Left renal cortex interstitium (tissue), 4 donors: ENCODE results near the gene STAT5A. TPM values are rescaled to one million over a fixed set of nuclear protein-coding genes. Genes with fewer than 3 reads are reported as not detected.
"Not testable (repeated sequence)": the region's sequence is repeated elsewhere in the genome, so short reads cannot be mapped to it uniquely, and the experiment has no call there.

Experiments used
- DNase-seq, 4 donors: peaks; one replicate each; pipeline ENCODE4 v3.0.0-alpha.2; 2013; ENCODE audit warnings: low read depth in 4 of 4, low spot score in 2 of 4, missing footprints in 1 of 4
- polyA plus RNA-seq, 4 donors: library from polyadenylated mRNA; unstranded; fragments of 120-200 nt; gene quantifications; one replicate each; pipeline ENCODE4 v1.2.1, GENCODE V29; 2013; ENCODE audit not compliant: insufficient read length in 4 of 4

The STAT5A gene
- polyA plus RNA-seq, 4 donors: 5.5 to 8.7 (median 7.4) TPM

- DNase-seq: no peak
Observed at GRCh38 chr17:42283241-42284023, 4.9 kb upstream of the STAT5A start.

DNA sequence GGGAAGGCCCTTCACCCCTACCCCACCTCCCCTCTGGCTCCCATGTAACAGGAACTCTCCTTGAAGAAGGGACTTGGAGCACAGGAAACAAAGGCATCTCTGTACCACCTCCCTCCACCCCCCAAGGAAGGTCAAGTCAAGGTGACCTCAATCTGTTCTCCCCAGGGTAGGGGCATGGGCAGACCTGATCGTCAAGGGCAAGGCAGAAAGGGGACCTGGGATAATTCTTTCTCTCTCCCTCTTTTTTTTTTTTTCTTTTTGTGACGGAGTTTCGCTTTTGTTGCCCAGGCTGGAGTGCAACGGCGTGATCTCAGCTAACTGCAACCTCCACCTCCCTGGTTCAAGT, 4.3 kb upstream of the STAT5A start:
- DNase-seq: no peak

DNA sequence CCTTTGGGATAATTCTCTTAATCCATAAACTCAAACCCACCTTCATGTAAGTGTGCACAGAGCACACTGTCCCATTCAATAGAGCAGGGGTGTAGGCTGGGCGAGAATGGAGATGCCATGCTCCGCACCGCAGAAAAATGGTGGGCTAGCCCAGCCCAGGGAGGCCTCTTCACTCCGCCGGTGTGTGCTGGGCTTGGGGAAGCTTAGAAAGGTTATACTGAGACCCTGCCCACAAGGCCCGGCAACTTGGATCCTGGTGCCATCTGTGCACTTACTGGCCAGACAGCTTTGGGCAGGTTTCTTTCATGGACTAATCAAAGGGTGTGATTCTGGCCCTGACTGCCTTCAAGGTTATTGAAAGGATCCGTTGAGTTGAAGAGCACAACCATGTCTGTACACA, 3.7 kb upstream of the STAT5A start:
- DNase-seq: no peak

- DNase-seq: no peak
Observed at GRCh38 chr17:42285346-42286050, 2.8 kb upstream of the STAT5A start.

DNA sequence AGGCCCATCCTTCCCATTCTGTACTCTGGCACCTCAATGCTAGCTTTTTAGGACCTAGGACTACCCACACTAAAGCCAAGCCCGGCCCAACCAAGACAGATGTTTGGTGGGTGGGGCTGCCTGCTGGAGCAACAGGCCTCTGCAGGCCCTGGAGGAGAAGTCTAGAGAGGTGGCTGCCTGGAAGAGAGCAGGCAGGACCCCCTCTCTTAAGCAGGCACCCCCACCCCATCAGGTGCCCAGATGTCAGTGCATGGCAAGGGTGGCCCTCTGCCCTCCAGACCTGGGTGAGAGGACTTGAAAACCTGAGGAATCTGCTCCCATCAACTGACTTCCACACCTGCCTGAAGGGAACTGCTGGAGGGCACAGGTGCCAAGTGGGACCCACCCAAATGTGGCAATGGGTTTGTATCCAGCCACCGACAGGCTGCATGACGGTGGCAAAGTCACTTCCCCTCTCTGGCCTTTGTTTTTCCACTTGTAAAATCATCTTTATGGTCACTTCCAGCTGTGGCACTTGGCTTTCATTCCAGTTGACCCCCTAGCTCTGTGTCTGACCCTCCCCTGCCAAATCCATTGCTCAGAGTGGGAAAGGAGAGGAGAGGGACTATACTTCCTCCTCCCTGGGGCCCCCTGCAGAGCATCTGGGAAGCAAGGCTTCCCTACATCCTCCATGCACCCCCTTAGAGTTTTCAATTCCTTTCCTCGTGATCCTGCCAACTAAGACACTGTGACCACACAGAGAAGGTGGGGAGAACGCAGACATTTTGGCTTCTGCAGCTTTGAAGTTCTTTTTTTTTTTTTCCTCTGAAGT, 1.7 kb upstream of the STAT5A start:
- DNase-seq: no peak

DNA sequence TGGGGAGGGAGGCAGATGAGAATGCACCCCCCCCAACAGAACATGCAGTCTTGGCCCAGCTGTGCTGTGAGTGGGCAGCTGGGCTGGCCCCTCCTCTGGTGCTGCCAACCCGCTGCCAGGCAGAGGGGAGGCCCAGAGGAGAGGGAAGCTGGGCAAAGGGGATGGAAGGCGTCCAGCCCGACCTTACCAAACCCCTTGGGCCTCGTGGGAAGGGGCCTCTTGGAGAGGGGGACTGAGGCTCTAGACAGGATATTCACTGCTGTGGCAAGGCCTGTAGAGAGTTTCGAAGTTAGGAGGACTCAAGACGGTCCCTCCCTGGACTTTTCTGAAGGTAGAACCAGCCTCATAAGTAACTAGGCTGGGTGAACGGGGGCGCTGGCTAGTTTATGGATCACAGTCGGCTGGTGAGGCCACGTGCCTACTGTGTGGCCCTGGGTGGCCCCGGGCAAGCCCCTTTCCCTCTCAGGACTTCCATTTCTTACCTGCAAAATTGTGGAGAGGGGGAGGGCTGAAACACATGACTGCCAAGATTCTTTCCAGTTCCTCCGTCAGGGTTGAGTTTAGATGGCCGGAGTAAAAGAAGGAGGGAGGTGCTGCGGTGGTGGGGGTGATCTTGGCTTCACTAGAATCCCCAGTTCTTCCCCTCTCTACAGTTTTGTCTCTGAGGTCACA, 857 bp upstream of the STAT5A start:
- no peak for DNase-seq

GRCh38 chr17:42288803-42289610, 709 bp downstream of the STAT5A start:
- no peak for DNase-seq

DNA sequence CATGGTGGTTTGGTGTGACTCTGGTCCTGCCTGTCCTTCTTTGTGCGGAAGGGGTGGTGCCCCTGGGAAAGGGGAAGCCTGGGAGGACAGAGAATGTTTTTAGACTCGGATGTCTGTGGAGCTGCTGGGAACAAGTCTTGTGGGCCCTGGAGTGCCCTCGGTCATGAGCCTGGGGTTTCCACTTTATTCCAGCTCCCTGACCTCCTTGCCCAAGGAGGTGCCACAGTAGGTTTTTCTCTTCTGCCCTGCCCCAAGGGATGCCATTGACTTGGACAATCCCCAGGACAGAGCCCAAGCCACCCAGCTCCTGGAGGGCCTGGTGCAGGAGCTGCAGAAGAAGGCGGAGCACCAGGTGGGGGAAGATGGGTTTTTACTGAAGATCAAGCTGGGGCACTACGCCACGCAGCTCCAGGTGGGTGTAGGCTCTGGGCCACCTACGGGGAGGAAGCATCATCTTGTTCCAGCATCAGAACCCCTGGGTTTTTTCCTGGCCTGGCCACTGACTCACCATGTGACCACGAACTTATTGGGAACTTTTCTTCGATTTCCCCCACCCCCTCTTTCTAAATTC, 1.4 kb downstream of the STAT5A start:
- no peak for DNase-seq

DNA sequence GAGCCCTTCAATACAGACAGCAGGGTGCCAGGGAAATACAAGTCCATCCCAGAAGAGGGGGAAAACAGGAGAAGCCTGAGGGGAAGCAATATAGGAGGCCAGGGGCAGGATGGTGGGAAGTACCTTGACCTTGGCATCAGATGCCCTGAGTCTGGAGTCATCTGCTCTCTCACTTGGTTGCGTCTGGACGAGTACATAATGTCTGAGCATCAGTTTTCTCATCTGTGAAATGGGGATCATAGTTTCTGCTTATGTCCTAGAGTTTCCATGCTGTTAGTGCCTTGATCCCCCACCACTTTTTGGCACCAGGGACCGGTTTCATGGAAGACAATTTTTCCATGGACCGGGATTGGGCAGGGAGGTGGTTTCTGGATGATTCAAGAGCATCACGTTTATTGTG, 2.3 kb downstream of the STAT5A start:
- DNase-seq: no peak

GRCh38 chr17:42291129-42291528, 2.8 kb downstream of the STAT5A start:
- DNase-seq: no peak

GRCh38 chr17:42294469-42295398, 6.4 kb downstream of the STAT5A start:
- no peak for DNase-seq

GRCh38 chr17:42296012-42296411, 7.7 kb downstream of the STAT5A start:
- DNase-seq: no peak

- not testable (repeated sequence) for DNase-seq
Observed at GRCh38 chr17:42297775-42298174, 9.5 kb downstream of the STAT5A start.

DNA sequence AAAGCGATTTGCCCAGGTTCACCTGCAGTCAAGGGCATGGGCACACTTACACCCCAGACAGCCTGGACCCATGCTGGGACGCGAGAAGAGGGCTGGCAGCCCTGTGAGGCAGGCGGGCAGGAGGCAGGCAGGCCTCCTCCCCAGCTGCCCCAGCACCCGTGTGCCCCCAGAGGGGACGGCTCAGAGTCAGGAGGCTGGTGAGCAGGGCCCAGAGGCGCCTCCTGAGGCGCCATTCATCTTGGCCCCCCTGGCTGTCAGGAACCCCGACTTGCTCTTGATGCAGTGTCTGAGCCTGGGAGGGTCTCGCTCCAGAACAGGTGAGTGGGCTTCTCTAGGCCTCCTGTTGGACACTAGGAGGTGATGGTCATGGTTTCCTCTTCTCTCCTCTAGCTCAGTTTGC, 11.1 kb downstream of the STAT5A start:
- not testable (repeated sequence) for DNase-seq

GRCh38 chr17:42299913-42300312, 11.6 kb downstream of the STAT5A start:
- DNase-seq: not testable (repeated sequence)

DNA sequence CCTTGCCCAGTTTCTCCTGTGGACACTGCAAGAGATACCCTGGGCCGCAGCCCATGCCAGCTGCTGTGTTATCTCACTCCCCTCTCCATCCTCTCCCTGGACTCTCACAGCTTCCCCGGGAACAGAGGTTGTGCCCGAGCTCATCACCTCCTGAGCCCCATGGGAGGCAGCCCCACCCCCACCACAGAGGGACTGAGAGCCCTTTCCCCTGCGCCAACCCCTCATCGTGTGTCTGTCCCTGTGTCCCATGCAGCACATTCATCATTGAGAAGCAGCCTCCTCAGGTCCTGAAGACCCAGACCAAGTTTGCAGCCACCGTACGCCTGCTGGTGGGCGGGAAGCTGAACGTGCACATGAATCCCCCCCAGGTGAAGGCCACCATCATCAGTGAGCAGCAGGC, 12.7 kb downstream of the STAT5A start:
- no peak for DNase-seq

- DNase-seq: no peak
Observed at GRCh38 chr17:42303694-42304093, 15.4 kb downstream of the STAT5A start.

GRCh38 chr17:42304187-42305030, 16.1 kb downstream of the STAT5A start:
- no peak for DNase-seq
